Brain microvascular endothelial cell (primary cell): ENCODE data around the gene OLFM1.

Experiments used
- DNase-seq: peaks from one replicate; pipeline ENCODE4 v3.0.0-alpha.2; 2020
- H3K27ac ChIP-seq: fragments of 250-450 bp; sonication (Bioruptor Pico); 2 replicates; pipeline ENCODE4 v1.5.1; 2020; ENCODE audit warnings: mild to moderate bottlenecking, moderate library complexity
- H3K27me3 ChIP-seq: fragments of 250-450 bp; sonication (Bioruptor Pico); replicated peaks from 2 replicates; pipeline ENCODE4 v1.5.1; 2020; ENCODE audit warnings: mild to moderate bottlenecking
- H3K36me3 ChIP-seq: fragments of 250-450 bp; sonication (Bioruptor Pico); replicated peaks from 2 replicates; pipeline ENCODE4 v1.5.1; 2020; ENCODE audit warnings: mild to moderate bottlenecking
- H3K4me3 ChIP-seq: 2 replicates; pipeline ENCODE4 v1.5.1; 2011; ENCODE audit warnings: low read depth, mild to moderate bottlenecking, control low read depth, low read length, moderate library complexity
- CTCF ChIP-seq: IDR thresholded peaks from 2 replicates; pipeline ENCODE4 v1.5.1; 2011; ENCODE audit warnings: low read depth, mild to moderate bottlenecking, moderate library complexity, low read length, control low read depth, inconsistent platforms; ENCODE audit errors: missing control alignments
- in situ Hi-C: cut with HindIII; loops from 2 replicates; pipeline ENCODE4 v1.10.0; 2017; ENCODE audit warnings: low sequenced_read_pairs, low pct_ligation_motif_present

The OLFM1 gene

GRCh38 chr9:135073741-135074305, 13.6 kb upstream of the OLFM1 start:
- no peak overlapping the region for H3K27ac ChIP-seq
- no peak for DNase-seq
- no peak for TF ChIP-seq CTCF
- peaks cover 4% of the 10 kb centered on the region for H3K27me3 ChIP-seq
- in situ Hi-C loops, result no loop called here
- H3K4me3 ChIP-seq, result no peak overlapping the region
- H3K36me3 ChIP-seq, result no peaks in the 10 kb centered on the region

GRCh38 chr9:135074354-135075233, 12.9 kb upstream of the OLFM1 start:
- peaks cover 4% of the 10 kb centered on the region for H3K27me3 ChIP-seq
- in situ Hi-C loops, result no loop called here
- no peak overlapping the region for H3K27ac ChIP-seq
- DNase-seq, result no peak
- no peak for TF ChIP-seq CTCF
- H3K36me3 ChIP-seq, result no peaks in the 10 kb centered on the region
- no peak overlapping the region for H3K4me3 ChIP-seq

GRCh38 chr9:135075234-135076142, 12.0 kb upstream of the OLFM1 start:
- no peak for DNase-seq
- no peak for TF ChIP-seq CTCF
- no peaks in the 10 kb centered on the region for H3K36me3 ChIP-seq
- H3K27ac ChIP-seq, result no peak overlapping the region
- in situ Hi-C loops, result no loop called here
- no peak overlapping the region for H3K4me3 ChIP-seq
- H3K27me3 ChIP-seq, result peaks cover 4% of the 10 kb centered on the region

- H3K27me3 ChIP-seq, result peaks cover 4% of the 10 kb centered on the region
Measured at GRCh38 chr9:135076143-135076875, 11.2 kb upstream of the OLFM1 start.

More at GRCh38 chr9:135076143-135076875, 11.2 kb upstream of the OLFM1 start:
- in situ Hi-C loops, result no loop called here
- DNase-seq, result no peak
- no peak for TF ChIP-seq CTCF
- H3K4me3 ChIP-seq, result no peak overlapping the region
- H3K27ac ChIP-seq, result no peak overlapping the region
- no peaks in the 10 kb centered on the region for H3K36me3 ChIP-seq
